ENCODE data around the gene TBX4.

TBX4 gene

DNA sequence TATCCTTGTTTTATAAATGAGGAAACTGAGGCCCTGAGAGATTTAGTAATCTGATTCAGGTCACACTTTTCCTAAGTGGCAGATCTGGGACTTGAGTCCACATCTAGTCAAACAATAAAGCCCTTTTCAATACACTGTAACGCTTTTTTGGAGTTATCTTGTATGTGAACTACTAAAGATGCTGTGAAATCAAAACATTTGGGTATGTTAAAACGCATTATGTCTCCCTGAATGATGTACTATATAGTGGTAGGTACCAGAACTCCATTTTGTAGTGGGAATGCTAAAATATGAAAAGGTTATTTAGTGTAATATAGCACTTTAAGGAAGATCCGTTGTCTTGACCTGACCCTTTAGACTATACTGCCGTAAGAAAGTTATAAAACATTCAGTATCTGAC lies 81.6 kb downstream of the TBX4 start:
- DNase-seq = no peak

DNA sequence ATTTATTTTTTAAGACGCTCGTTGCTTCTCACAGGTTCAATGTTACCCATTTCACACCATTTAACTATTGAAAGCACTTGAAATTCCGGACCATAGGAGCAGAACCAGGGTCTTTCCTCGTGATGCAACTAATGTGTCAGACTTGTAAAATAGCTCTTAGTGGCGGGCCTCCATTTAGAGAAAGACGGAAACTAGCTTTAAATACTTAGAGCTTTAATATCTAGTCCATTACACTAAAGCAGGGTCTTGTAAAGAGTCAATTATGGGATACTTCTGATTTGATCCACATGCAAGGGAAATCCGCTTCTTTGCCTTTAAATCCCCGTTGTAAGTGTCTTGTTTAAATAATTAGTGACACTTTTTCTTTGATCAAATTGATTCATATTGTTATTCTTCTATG lies 82.2 kb downstream of the TBX4 start:
- DNase-seq = no peak

Measured in NCI-H2171 (cell line).